ENCODE results near the gene BRD7.
A peak's percentile ranks its signal among the peaks of the same experiment; 100 is the strongest.

BRD7 gene

DNA sequence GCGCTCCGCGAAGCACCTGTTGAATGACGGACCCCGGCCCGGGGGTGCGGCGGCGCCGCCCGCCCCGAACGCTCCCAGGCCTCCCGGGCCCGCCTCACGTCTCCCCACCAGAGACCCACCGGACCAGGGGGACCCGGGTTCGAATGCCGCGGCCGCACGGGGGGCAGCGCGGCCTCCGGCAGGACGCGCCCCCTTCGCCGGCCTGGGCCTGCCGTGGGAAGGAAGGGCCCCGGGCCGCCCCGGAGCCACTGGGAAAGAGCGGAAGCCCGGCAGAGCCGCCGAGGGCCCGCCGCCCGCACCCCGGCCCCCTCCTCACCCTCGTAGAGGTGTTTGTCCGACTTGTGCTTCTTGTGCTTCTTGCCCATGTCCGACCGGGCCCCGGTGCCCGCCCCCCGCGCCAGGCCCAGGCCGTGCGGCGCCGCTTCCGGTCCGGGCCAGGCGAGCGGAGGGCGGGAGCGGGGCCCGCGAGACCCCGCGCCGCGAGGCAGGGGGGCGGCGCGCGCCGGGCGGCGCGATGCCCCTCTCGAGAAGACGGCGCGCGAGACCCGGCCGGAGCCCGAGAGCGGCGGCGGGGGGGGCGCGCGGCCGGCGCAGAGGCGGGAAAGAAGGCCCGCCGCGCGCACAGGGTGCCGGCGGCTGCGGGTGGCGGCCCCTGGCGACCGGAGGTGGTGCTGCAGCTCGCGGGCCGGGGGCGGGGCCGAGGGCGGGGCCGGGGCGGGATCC lies at the start of gene BRD7:
Gene BRD7, minus strand, starts transcription at position 579 of the 723 bp plus-strand sequence. Its CDS starts 214 bp downstream, at position 365.
- DNase-seq (ENCODE audit: low spot score), result peak; percentile 95

DNA sequence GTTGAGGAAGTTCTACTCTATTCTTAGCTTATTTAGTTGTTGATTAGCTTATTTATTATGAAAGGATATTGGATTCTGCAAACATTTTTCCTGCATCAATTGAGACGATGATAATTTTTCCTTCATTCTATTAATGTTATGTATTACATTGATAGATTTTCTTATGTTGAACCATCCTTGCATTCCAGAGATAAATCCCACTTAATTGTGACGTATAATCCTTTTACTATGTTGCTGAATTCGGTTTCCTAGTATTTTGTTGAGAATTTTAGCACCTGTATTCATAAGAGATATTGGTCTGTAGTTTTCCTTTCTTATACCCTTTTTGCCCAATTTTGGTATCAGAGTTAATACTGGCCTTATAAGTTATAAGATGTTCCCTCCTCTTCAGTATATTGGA lies 47.6 kb upstream of the BRD7 start:
- DNase-seq (ENCODE audit: low spot score), result no peak

- DNase-seq (ENCODE audit: low spot score), result no peak
These were observed 45.4 kb upstream of the BRD7 start for GRCh38 chr16:50414152-50414551.

- DNase-seq (ENCODE audit: low spot score), result no peak
These were observed 42.2 kb upstream of the BRD7 start for GRCh38 chr16:50411034-50411433.

DNA sequence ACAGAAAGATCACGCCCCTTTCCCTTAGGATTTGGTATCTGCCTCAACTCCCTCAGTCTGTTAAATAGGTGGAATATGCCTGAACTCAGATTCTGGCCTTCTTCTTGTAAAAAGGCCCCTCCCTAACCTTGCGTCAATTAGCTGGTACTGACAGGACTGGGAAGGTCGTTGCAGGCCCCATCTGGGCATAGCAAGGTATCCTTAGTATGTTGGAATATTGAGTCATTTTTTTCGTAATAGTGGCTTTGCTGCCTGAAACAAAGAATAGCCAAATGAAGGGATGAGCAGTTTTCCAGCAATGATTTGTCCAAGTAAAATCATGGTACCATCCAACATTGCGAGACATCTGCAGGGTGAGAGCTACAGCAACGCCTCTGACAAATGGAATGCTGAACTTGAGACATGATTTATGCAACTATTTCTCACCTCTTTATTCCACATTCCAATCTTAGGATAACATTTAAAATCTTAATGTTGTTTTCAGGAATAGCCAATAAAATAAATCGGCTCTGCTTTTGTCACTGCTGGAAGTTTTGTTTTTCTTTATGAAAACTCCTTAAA lies 39.3 kb upstream of the BRD7 start:
- no peak for DNase-seq (ENCODE audit: low spot score)

DNA sequence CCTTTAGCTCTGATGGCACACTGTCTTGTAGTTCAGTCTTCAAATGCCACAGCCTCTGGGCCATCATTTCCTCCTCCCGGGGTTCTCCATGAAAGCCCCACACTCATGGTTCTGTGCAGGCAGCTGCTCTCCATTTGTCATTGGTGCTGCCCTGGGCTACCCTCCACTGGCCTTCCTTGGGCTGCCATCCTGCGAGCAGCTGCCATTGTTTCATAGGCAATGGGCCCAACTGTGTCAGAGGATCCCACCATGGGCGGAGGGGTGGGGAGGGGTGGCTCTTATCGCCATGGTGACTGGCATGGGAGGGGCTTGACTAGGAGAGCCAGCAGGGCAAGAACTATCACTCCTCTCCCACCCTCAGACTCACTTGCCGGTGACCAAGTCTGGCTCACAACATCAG lies 38.6 kb upstream of the BRD7 start:
- DNase-seq (ENCODE audit: low spot score), result no peak

- DNase-seq (ENCODE audit: low spot score), result no peak
These were observed 34.7 kb upstream of the BRD7 start for GRCh38 chr16:50403491-50403890.

- no peak for DNase-seq (ENCODE audit: low spot score)
These were observed 33.6 kb upstream of the BRD7 start for GRCh38 chr16:50402298-50402895.

- DNase-seq (ENCODE audit: low spot score), result no peak
These were observed 32.6 kb upstream of the BRD7 start for GRCh38 chr16:50401355-50401754.

DNA sequence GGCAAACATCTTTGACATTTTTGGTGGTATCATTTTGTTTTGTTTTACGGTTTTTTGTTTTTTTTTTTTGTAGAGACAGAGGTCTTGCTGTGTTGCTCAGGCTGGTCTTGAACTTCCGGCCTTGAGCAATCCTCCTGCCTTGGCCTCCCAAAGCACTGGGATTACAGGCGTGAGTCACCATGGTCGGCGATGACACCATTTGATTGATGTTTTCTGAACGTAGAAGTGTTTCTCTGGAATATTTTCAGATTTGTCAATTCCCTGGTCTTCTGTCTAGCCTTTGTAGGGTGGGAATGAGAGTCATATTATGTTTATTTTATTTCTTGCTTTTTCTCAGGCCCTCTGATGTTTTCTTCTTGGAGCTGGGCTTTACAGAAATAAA lies 32.2 kb upstream of the BRD7 start:
- DNase-seq (ENCODE audit: low spot score), result no peak

DNA sequence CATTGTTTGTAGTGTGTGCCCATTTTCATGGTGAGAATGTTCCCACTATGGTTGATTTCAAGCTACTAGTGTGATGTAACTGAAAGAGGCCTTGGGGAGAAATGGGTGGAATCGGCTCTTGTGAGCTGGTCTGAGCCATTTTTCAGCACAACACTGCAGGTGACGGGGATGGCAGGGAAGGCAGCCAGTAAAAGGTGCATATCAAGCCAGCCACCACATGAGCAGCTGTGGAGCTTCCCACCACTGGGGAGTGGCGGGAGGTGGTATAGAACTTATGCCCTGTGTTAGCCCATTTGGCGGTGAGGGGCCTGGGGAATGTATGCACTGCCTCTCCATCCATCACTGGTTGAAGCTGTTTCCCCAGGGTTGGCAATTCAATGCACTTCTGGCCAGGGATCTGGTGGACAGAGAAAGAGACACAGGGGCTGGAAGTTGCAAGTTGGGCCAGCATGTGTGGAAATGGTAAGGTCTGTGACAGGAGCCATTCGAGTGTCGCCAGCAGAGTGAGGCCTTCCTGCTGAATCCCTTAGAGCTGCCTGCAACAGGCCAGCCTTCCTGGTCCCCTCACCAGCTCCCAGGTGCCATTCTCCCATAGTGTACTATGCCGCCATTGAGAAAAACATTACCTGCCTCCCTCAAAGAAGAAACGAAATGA lies 31.7 kb upstream of the BRD7 start:
- no peak for DNase-seq (ENCODE audit: low spot score)

DNA sequence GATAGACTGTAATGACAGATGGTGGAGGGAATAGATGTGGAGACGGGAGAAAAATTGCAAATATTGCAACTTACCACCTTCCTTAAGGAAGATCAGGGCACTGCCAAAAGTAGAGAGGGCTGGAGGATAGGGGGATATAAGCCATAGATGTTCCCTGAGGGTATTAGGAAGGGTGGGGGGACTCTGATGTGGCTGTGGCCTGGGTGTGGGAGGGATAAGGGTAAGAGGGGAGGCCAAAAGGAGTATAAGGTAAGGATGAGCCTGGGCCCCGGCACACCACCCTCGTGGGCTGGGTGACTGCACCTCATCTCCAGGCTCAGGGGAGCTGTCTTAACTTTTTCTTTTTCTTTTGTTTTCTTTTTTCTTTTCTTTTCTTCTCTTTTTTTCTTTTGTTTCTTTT lies 30.6 kb upstream of the BRD7 start:
- DNase-seq (ENCODE audit: low spot score), result no peak

GRCh38 chr16:50398336-50398735 lies 29.5 kb upstream of the BRD7 start:
- DNase-seq (ENCODE audit: low spot score), result no peak

- DNase-seq (ENCODE audit: low spot score), result no peak
These were observed 28.2 kb upstream of the BRD7 start for GRCh38 chr16:50396761-50397535.

- DNase-seq (ENCODE audit: low spot score), result no peak
These were observed 27.2 kb upstream of the BRD7 start for GRCh38 chr16:50395763-50396710.

GRCh38 chr16:50393858-50394802 lies 25.3 kb upstream of the BRD7 start:
- no peak for DNase-seq (ENCODE audit: low spot score)

GRCh38 chr16:50393416-50393815 lies 24.6 kb upstream of the BRD7 start:
- no peak for DNase-seq (ENCODE audit: low spot score)

DNA sequence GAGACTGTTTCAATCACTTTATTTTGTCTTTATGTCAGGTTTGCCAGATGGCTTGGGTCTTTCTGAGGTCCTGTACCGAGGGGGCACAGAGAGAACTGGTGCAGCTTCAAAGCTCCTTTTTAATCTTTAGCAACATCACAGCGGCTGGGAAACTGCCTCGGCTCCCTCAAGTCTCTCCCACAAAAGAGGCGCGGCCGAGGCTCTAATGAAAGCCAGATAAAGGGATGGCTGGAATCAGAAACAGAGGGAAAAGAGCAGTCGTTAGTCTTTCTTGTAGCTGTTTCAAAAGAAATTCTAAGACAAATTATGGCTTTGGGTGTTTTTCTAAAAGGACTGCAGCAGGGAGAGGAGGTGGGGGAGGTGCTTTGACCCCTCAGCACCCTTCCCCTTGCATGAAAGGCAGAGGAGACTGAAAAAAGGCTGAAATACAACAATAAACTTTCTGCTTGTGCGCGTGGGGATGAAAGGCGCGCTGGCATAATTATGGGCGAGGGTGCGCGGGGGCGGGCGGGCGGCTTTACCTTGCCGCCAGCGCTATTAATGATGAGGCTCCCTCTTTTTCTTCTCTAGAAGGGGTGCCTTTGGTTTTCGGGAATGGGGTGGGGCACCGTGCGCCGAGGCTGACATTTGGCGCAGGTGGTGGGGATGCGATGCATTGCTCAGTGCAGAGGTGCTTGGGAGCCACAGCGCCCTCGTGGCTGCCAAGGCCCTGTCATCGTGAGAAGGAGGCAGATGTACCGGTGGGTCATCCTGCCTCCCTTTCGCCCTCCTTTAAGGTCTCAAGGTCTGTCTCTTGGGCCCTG lies 22.3 kb upstream of the BRD7 start:
- no peak for DNase-seq (ENCODE audit: low spot score)

- DNase-seq (ENCODE audit: low spot score), result no peak
These were observed 21.6 kb upstream of the BRD7 start for GRCh38 chr16:50390371-50390771.

All from AG08396 (cell line).